Spinal cord (tissue), 10 donors: ENCODE results near the gene KCNAB1. TPM values are rescaled to one million over a fixed set of nuclear protein-coding genes. Genes with fewer than 3 reads are reported as not detected.

Experiments
- DNase-seq, 6 donors: peaks; one replicate each; pipeline versions ENCODE4 v3.0.0 to v3.0.0-alpha.2; 2013 to 2015; ENCODE audit warnings: low spot score in 6 of 6, low read depth in 4 of 6
- H3K27ac ChIP-seq: one replicate; pipeline ENCODE4 v1.5.1; 2013; ENCODE audit warnings: low read depth, low read length, control low read depth
- H3K27me3 ChIP-seq: one replicate; pipeline ENCODE4 v1.6.1; 2013; ENCODE audit warnings: low read length; ENCODE audit not compliant: control insufficient read depth, insufficient read depth
- H3K36me3 ChIP-seq: one replicate; pipeline ENCODE4 v1.6.1; 2013; ENCODE audit warnings: low read length; ENCODE audit not compliant: control insufficient read depth, insufficient read depth
- H3K4me1 ChIP-seq: one replicate; pipeline ENCODE4 v1.6.1; 2013; ENCODE audit warnings: low read length; ENCODE audit not compliant: control insufficient read depth, insufficient read depth
- H3K4me3 ChIP-seq: one replicate; pipeline ENCODE4 v1.5.1; 2013; ENCODE audit warnings: low read depth, low read length, control low read depth
- H3K9me3 ChIP-seq: one replicate; pipeline ENCODE4 v1.6.1; 2013; ENCODE audit warnings: low read length; ENCODE audit not compliant: control insufficient read depth, insufficient read depth
- WGBS: methylation state at CpG from one replicate; pipeline ENCODE4 v1.1.5; 2013; ENCODE audit warnings: missing lambda C conversion rate; ENCODE audit not compliant: insufficient coverage; 5-methylcytosine and 5-hydroxymethylcytosine counted together
- polyA plus RNA-seq, 2 donors: library from polyadenylated mRNA; unstranded; fragments of 120-200 nt; gene quantifications; one replicate each; pipeline ENCODE4 v1.2.1, GENCODE V29; 2013; ENCODE audit not compliant: insufficient read length in 2 of 2
- total RNA-seq, 2 donors: library from RNA; depleted of rRNA in 1 of 2; stranded (reverse); fragments of 120-200 nt in 1 of 2; fragments of >200 nt in 1 of 2; gene quantifications; one replicate each; pipeline versions ENCODE4 v1.2.3 to v1.2.4, GENCODE V29; 2013 to 2014
- donor health status: healthy.

Gene KCNAB1
- total and polyA plus RNA-seq, 4 donors = 10.1 to 27.5 (median 22.6) TPM

DNA sequence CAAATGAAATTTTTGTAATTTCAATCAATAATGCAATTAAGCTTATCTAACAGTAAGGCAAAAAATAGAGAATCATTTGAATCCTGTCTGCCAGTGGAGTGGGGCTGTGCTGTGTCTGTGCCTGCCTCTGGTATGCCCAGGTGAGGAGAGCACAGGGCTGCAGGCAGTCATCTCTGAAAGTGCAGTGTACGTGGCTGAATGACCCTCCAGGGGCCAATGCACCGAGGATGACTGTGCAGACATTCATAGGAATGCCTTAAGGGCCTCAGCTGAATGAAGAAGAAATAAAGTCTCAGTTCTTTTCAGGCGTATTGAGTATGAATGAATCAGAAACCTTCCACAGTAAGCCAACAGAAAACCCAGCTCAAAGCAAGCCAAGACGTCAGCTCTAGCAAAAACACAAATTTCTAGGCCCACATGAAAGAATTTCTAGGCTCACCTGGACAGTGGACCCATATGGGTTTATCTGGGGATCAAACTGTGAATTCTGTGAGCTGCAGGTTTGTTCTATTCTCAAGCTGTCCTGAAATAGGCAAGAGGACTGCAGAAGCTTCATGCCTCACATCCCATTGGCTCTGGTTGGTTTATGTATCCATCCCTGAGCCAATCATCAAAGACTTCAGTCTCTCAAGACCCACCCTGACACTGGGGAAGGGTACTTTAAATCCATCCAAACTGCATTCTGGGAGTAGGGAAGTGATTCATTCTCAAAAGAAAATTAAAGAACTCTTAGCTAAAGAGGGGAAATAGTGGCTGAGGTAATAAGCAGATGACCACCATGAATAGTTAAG is 311.2 kb downstream of the KCNAB1 start:
- no peaks in the 10 kb centered on the region for H3K27me3 ChIP-seq
- WGBS = 50% methylated on average over 1 of the region's 4 CpGs
- no peak overlapping the region for H3K4me3 ChIP-seq
- no peaks in the 10 kb centered on the region for H3K36me3 ChIP-seq
- no peak for DNase-seq
- H3K4me1 ChIP-seq = no peaks in the 10 kb centered on the region
- no peaks in the 10 kb centered on the region for H3K9me3 ChIP-seq
- no peak overlapping the region for H3K27ac ChIP-seq

DNA sequence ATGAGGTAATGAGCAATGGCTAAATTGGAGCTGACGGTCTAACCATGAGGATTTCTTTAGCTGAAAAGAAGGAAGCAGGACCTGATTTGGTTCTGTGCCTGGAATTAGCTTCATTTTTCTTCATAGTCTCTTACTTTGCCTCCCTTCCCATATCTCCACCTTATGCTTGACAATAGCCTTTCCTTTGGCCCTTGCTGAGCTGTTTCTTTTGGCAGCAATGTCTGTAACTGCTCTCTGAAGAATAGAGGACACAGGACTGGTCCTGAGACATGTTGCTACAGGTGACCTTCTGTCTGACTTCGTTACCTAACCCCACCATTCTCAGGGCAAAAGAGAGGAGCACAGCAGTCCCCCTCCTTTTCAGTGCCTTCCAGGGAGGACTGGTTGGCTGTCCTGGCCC is 312.2 kb downstream of the KCNAB1 start:
- Histone ChIP-seq H3K9me3 (no peaks in the 10 kb centered on the region), H3K36me3 (no peaks in the 10 kb centered on the region), H3K27ac (no peak overlapping the region), H3K27me3 (no peaks in the 10 kb centered on the region), H3K4me3 (no peak overlapping the region), H3K4me1 (no peaks in the 10 kb centered on the region)
- 57% methylated on average over 1 of the region's 2 CpGs for WGBS
- no peak for DNase-seq

DNA sequence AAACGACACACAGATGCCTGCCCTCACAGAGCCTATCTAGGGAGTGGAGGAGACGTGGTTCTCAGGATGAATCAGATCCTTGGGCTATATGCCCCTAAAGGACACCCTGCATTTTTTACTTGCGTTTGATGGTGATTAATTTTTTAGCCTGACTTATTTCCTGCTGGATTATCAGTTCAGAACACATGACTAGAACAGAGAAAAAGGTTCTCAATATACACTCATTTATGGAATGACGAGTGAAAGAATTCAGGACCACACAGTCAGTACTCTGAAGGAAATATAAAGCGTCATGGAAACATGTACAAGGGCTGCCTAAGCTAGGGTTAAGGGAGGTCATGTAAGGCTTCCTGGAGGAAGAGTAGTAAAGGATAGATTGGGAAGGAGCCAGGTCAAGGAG is 312.8 kb downstream of the KCNAB1 start:
- H3K4me1 ChIP-seq = no peaks in the 10 kb centered on the region
- H3K4me3 ChIP-seq = no peak overlapping the region
- WGBS = 80% methylated on average over 4 of the region's 5 CpGs
- DNase-seq = no peak
- no peaks in the 10 kb centered on the region for H3K9me3 ChIP-seq
- no peak overlapping the region for H3K27ac ChIP-seq
- H3K27me3 ChIP-seq = no peaks in the 10 kb centered on the region
- no peaks in the 10 kb centered on the region for H3K36me3 ChIP-seq

DNA sequence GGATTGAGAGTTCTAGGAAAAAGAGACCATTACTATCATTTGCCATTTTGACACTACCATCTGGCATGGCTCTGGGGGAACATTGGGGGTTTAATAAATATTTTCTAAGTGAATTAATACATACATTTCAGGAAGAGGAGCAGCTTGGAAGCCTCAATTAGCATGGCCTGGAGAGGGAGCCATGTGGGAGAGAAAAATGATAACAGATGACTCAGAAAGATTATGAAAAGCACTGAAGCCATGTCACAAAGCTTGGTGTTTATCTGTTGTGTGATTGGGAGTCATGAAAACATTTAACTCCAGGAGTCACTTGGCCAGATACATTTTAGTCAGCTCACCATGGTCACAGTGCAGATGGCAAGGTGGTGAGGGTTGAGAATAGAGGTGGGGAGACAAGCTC is 313.5 kb downstream of the KCNAB1 start:
- no peak overlapping the region for H3K27ac ChIP-seq
- H3K36me3 ChIP-seq = no peaks in the 10 kb centered on the region
- peak in 1 of 6 donors; percentile 36 for DNase-seq

DNA sequence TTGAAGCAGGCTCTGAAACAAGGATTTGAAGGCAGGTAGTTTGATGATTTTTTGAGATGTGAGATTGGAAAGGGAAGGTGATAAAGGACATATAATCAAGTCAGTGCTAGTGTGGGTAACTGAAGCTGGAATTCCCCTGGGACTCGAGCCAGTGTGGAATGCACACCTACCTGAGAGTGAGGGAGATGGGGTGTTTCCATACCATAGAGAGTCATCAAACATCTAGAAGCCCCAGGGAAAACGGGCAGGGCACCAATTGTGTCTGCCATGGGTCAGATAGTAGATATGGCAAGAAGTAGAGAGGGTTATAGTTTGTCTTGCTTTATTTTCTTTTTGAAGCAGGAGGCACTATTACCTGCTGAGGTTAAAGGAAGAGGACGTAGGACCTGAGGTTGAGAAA is 314.5 kb downstream of the KCNAB1 start:
- DNase-seq = no peak
- Histone ChIP-seq H3K9me3 (no peaks in the 10 kb centered on the region), H3K27ac (no peak overlapping the region), H3K4me1 (no peaks in the 10 kb centered on the region), H3K27me3 (no peaks in the 10 kb centered on the region), H3K4me3 (no peak overlapping the region), H3K36me3 (no peaks in the 10 kb centered on the region)
- 85% methylated on average over 2 of the region's 3 CpGs for WGBS

More for the DNA sequence above, 313.5 kb downstream of the KCNAB1 start:
- Histone ChIP-seq H3K27me3 (no peaks in the 10 kb centered on the region), H3K4me3 (no peak overlapping the region), H3K9me3 (no peaks in the 10 kb centered on the region), H3K4me1 (no peaks in the 10 kb centered on the region)

DNA sequence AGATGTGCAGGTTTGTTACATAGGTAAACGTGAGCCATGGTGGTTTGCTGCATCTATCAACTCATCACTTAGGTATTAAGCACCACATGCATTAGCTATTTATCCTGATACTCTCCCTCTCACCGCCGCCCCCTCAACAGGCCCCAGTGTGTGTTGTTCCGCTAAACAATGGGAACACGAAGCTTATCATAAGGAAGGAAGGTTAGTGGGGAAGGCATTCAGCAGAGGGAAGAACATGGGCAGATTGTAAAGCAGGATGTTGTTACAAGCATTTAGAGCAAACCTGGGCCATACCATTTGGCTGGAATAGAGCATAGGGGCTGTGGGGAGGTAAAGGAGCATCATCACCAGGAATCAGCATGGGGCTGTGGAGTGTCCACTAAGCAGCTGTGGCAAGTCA is 322.7 kb downstream of the KCNAB1 start:
- DNase-seq = no peak
- H3K27ac ChIP-seq = no peak overlapping the region
- WGBS = 91% methylated on average over 3 of the region's 5 CpGs

DNA sequence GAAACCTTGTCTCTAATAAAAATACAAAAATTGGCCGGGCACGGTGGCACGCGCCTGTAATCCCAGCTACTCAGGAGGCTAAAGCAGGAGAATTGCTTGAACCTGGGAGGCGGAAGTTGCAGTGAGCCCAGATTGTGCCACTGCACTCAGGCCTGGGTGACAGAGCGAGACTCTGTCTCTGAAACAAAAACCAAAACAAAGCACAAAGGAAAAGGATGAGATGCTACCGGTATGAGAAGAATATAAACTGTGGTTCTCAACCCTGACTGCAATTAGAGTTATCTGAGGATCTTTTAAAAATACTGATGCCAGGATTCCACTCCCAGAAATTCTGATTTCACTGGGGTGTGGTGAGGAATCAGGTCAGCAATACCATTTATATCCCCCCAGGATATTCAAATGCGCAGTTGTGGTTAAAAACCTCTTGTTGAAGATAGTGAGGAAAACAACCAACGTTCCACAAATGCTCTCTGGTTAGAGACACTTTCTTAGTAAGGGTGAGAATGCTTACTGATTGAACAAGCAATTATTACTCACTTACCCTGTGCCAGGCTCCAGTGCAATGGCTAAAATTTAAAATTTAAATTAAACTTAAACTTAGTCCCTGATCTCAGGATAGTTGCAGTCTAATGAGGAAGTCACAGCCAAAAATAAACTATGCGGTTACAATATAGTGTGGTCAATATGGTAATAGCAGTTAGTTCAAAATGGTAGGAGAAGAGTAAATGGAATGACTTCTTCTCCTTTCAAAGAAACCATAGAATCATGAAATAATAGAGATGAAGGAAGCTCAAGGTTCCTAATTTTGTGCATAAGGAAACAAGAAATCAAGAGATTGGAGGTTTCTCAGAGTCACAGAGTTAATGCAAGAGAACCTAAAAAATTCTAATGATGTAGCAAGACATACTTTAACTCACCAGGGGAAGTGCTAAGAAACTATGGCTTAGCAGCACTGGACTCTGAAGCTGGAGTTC is 325.0 kb downstream of the KCNAB1 start:
- no peaks in the 10 kb centered on the region for H3K9me3 ChIP-seq
- no peaks in the 10 kb centered on the region for H3K27me3 ChIP-seq
- H3K4me1 ChIP-seq = no peaks in the 10 kb centered on the region
- H3K4me3 ChIP-seq = no peak overlapping the region
- H3K36me3 ChIP-seq = no peaks in the 10 kb centered on the region
- DNase-seq = no peak
- no peak overlapping the region for H3K27ac ChIP-seq
- WGBS = 98% methylated on average over 5 of the region's 10 CpGs

More for the DNA sequence above, 322.7 kb downstream of the KCNAB1 start:
- H3K27me3 ChIP-seq = no peaks in the 10 kb centered on the region
- H3K9me3 ChIP-seq = no peaks in the 10 kb centered on the region
- no peaks in the 10 kb centered on the region for H3K36me3 ChIP-seq
- H3K4me1 ChIP-seq = no peaks in the 10 kb centered on the region
- no peak overlapping the region for H3K4me3 ChIP-seq

DNA sequence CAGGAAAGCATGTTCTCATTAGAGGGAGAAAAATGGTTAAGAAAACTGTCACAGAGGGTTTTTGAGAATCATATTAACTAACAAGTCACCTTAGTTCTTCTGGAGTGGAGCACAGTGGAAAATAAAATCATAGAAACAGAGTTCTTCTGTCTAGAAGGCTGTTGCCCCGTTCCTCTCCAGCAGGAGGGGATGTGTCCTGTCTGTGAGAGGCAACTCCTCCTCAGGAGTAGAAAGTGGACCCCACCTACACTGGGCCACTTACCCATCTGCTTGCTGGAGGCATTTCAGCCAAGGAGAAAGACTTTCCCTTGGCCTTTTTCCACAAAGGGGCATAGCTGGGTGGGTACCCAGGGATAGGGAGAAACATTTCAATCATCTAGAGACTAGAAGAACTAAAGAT is 327.9 kb downstream of the KCNAB1 start:
- H3K9me3 ChIP-seq = no peaks in the 10 kb centered on the region
- DNase-seq = no peak
- no peak overlapping the region for H3K4me3 ChIP-seq
- no peak overlapping the region for H3K27ac ChIP-seq
- H3K36me3 ChIP-seq = no peaks in the 10 kb centered on the region
- H3K4me1 ChIP-seq = no peaks in the 10 kb centered on the region
- H3K27me3 ChIP-seq = no peaks in the 10 kb centered on the region
- no CpG with 5 or more reads among the region's 1 CpG for WGBS

DNA sequence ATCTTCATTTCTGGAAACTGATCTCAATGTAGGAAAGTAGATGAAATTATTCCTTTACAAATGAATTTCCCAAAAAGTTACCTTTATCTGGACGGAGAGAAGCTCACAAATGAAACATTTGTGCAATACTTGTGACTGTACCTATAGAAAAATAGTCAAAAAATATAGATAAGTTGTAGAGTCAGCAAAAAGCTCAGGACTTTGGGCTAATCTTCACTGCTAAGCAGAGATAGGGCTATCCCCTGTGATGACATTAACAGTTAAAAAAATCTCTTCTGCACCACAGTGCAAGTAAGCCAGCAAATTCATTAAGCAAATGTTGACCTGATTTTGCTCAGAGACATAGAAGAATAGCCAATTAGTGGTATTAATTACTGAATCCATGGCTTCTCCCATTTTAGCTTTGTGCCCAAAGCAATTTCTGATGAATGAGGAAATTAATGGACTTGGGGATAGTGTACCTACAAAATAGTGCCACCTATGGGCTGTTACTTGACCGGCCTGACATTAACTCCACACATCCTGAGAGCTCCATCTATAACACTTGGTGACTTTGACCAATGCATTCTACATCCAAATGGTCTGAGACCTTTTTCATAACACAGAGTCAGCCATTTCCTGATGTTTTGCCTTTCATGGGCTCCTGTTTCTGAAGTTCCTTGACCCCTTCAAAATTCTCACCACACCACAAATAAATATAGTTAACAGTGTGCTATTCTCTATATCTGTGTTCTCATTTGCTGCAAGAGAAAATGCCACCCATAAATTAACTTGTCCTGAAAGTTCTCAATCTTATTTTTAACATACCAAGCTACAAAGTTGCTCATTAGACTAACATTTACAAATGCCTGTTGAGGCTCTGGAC is 329.6 kb downstream of the KCNAB1 start:
- H3K4me3 ChIP-seq = no peak overlapping the region
- H3K36me3 ChIP-seq = no peaks in the 10 kb centered on the region
- H3K27ac ChIP-seq = no peak overlapping the region
- DNase-seq = peak in 1 of 6 donors; percentile 28
- WGBS = 17% methylated on average over 1 of the region's 2 CpGs
- H3K27me3 ChIP-seq = no peaks in the 10 kb centered on the region
- no peaks in the 10 kb centered on the region for H3K9me3 ChIP-seq
- H3K4me1 ChIP-seq = no peaks in the 10 kb centered on the region
